HepG2 (cell line): ENCODE results near the gene SNED1. TPM values are rescaled to one million over a fixed set of nuclear protein-coding genes. Genes with fewer than 3 reads are reported as not detected.
A peak's percentile ranks its signal among the peaks of the same experiment; 100 is the strongest.

ENCODE experiments used
- CBX2 ChIP-seq, 2 experiments: fragments of 200-600 bp in 1 of 2; sonication (generic); formaldehyde crosslinking in 1 of 2; IDR thresholded peaks; 2 replicates each; pipeline versions ENCODE4 v1.7.0 to v1.8.1; 2018 to 2022; ENCODE audit warnings: low read depth in 2 of 2, low read length in 1 of 2, mild to moderate bottlenecking in 1 of 2, missing genetic modification reagents in 1 of 2
- DBP ChIP-seq: sonication (generic); formaldehyde crosslinking; IDR thresholded peaks from 2 replicates; pipeline ENCODE4 v1.4.0; 2020; ENCODE audit warnings: missing genetic modification reagents; ENCODE audit errors: not compliant biosample characterization
- DDIT3 ChIP-seq: sonication (generic); formaldehyde crosslinking; IDR thresholded peaks from 2 replicates; pipeline ENCODE4 v1.4.0; 2020; ENCODE audit warnings: mild to moderate bottlenecking, missing genetic modification reagents
- DR1 ChIP-seq: sonication (generic); formaldehyde crosslinking; IDR thresholded peaks from 2 replicates; pipeline ENCODE4 v1.8.0; 2021; ENCODE audit warnings: mild to moderate bottlenecking, missing genetic modification reagents, inconsistent platforms
- HNRNPH1 ChIP-seq: fragments of 200-400 bp; formaldehyde crosslinking; optimal IDR thresholded peaks from 2 replicates; pipeline ENCODE3; 2017; ENCODE audit warnings: mild to moderate bottlenecking, low read depth, low read length
- HOXA9 ChIP-seq: sonication (generic); formaldehyde crosslinking; IDR thresholded peaks from 2 replicates; pipeline ENCODE4 v1.8.1; 2022; ENCODE audit warnings: missing genetic modification reagents, mild to moderate bottlenecking, moderate library complexity, borderline replicate concordance
- IRF1 ChIP-seq: sonication (generic); formaldehyde crosslinking; IDR thresholded peaks from 2 replicates; pipeline ENCODE4 v1.4.0; 2020; ENCODE audit warnings: low read depth, mild to moderate bottlenecking, missing genetic modification reagents
- IRF2 ChIP-seq: IDR thresholded peaks from 2 replicates; pipeline ENCODE4 v1.6.1; 2018; ENCODE audit warnings: missing genetic modification reagents, missing compliant biosample characterization
- KLF12 ChIP-seq: sonication (generic); formaldehyde crosslinking; IDR thresholded peaks from 2 replicates; pipeline ENCODE4 v1.4.0; 2020; ENCODE audit warnings: missing genetic modification reagents, borderline replicate concordance
- MIER2 ChIP-seq: IDR thresholded peaks from 2 replicates; pipeline ENCODE4 v1.6.1; 2016; ENCODE audit warnings: missing biosample characterization, missing genetic modification reagents
- NFATC3 ChIP-seq: sonication (generic); formaldehyde crosslinking; IDR thresholded peaks from 2 replicates; pipeline ENCODE4 v1.5.1; 2020; ENCODE audit warnings: mild to moderate bottlenecking, missing genetic modification reagents
- ZC3H4 ChIP-seq: sonication (generic); formaldehyde crosslinking; IDR thresholded peaks from 2 replicates; pipeline ENCODE4 v1.4.0; 2020; ENCODE audit warnings: missing genetic modification reagents, borderline replicate concordance
- ZNF557 ChIP-seq: sonication (generic); formaldehyde crosslinking; IDR thresholded peaks from 2 replicates; pipeline ENCODE4 v1.4.0; 2020; ENCODE audit warnings: missing genetic modification reagents
- ZNF580 ChIP-seq: IDR thresholded peaks from 2 replicates; pipeline ENCODE4 v1.6.1; 2016; ENCODE audit warnings: low read depth, borderline replicate concordance
- ZNF816 ChIP-seq: sonication (generic); formaldehyde crosslinking; IDR thresholded peaks from 2 replicates; pipeline ENCODE4 v1.8.0; 2022; ENCODE audit warnings: missing genetic modification reagents, mild to moderate bottlenecking, borderline replicate concordance
- polyA plus RNA-seq, 8 experiments: library from polyadenylated mRNA; depleted of rRNA in 3 of 8; stranded (reverse) in 7 of 8; unstranded in 1 of 8; fragments of >200 nt; fragmentation: Illumina TruSeq in 4 of 8; extraction: Trizol in 4 of 8; gene quantifications; 2 replicates each; pipeline versions ENCODE4 v1.2.1 to v1.2.3, GENCODE V29; 2011 to 2016; ENCODE audit warnings: low read depth in 4 of 8, missing spikeins in 1 of 8, mixed read lengths in 1 of 8; ENCODE audit not compliant: insufficient read depth in 1 of 8
- total RNA-seq, 5 experiments: library from RNA; depleted of rRNA; stranded (reverse); fragments of >200 nt; fragmentation: Illumina TruSeq; extraction: Trizol; gene quantifications; 2 replicates each; pipeline ENCODE4 v1.2.3, GENCODE V29; 2016; ENCODE audit warnings: low read depth in 1 of 5
- TF ChIP-seq, protein P1 (sequence below): sonication (generic); formaldehyde crosslinking; IDR thresholded peaks from 2 replicates; pipeline ENCODE4 v1.8.0; 2022; ENCODE audit warnings: mild to moderate bottlenecking, missing genetic modification reagents, borderline replicate concordance
- TF ChIP-seq, protein P2 (sequence below): sonication (generic); formaldehyde crosslinking; IDR thresholded peaks from 2 replicates; pipeline ENCODE4 v1.4.0; 2020; ENCODE audit warnings: missing genetic modification reagents, borderline replicate concordance
- TF ChIP-seq, protein P3 (sequence below): sonication (generic); formaldehyde crosslinking; IDR thresholded peaks from 2 replicates; pipeline ENCODE4 v1.4.0; 2020; ENCODE audit warnings: mild to moderate bottlenecking, missing genetic modification reagents
- TF ChIP-seq, protein P4 (sequence below): sonication (generic); formaldehyde crosslinking; IDR thresholded peaks from 2 replicates; pipeline ENCODE4 v1.8.1; 2023; ENCODE audit warnings: mild to moderate bottlenecking, missing genetic modification reagents, borderline replicate concordance
- TF ChIP-seq, protein P5 (sequence below): sonication (generic); formaldehyde crosslinking; IDR thresholded peaks from 2 replicates; pipeline ENCODE4 v1.4.0; 2020; ENCODE audit warnings: mild to moderate bottlenecking, missing genetic modification reagents

Gene SNED1
- total and polyA plus RNA-seq, 2 of the 13 experiments (the other 11 are each of a cell fraction or from before 2014, with no cell fraction given), result 0.15 to 0.65 TPM

GRCh38 chr2:240966906-240967680, 31.3 kb upstream of the SNED1 start (continued):
- TF ChIP-seq HNRNPH1, result no peak
- no peak for TF ChIP-seq KLF12 (CRISPR knock-in tag)
- no peak for TF ChIP-seq DR1 (CRISPR knock-in tag)
- no peak for TF ChIP-seq ZNF816 (CRISPR knock-in tag)
- TF ChIP-seq, protein P1, sequence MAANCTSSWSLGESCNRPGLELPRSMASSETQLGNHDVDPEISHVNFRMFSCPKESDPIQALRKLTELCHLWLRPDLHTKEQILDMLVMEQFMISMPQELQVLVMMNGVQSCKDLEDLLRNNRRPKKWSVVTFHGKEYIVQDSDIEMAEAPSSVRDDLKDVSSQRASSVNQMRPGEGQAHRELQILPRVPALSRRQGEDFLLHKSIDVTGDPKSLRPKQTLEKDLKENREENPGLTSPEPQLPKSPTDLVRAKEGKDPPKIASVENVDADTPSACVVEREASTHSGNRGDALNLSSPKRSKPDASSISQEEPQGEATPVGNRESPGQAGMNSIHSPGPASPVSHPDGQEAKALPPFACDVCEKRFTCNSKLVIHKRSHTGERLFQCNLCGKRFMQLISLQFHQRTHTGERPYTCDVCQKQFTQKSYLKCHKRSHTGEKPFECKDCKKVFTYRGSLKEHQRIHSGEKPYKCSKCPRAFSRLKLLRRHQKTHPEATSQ (CRISPR knock-in tag), result no peak
- no peak for TF ChIP-seq IRF1 (CRISPR knock-in tag)
- TF ChIP-seq NFATC3 (CRISPR knock-in tag), result no peak
- TF ChIP-seq, protein P2, sequence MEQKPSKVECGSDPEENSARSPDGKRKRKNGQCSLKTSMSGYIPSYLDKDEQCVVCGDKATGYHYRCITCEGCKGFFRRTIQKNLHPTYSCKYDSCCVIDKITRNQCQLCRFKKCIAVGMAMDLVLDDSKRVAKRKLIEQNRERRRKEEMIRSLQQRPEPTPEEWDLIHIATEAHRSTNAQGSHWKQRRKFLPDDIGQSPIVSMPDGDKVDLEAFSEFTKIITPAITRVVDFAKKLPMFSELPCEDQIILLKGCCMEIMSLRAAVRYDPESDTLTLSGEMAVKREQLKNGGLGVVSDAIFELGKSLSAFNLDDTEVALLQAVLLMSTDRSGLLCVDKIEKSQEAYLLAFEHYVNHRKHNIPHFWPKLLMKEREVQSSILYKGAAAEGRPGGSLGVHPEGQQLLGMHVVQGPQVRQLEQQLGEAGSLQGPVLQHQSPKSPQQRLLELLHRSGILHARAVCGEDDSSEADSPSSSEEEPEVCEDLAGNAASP, result no peak
- TF ChIP-seq DBP (CRISPR knock-in tag), result no peak
- no peak for TF ChIP-seq ZNF580
- TF ChIP-seq ZC3H4, result no peak
- TF ChIP-seq, protein P3, sequence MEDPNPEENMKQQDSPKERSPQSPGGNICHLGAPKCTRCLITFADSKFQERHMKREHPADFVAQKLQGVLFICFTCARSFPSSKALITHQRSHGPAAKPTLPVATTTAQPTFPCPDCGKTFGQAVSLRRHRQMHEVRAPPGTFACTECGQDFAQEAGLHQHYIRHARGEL (CRISPR knock-in tag), result peak; percentile 76; the same call in 1 of the 2 replicates
- TF ChIP-seq DDIT3 (CRISPR knock-in tag), result no peak
- TF ChIP-seq CBX2 (IDR thresholded peaks at IDR 0.05; ENCODE audit: low read depth, low read length), result no peak
- no peak for TF ChIP-seq CBX2 (CRISPR knock-in tag; IDR thresholded peaks at IDR 0.05; ENCODE audit: low read depth)
- no peak for TF ChIP-seq HOXA9
- TF ChIP-seq IRF2 (CRISPR knock-in tag), result no peak
- no peak for TF ChIP-seq MIER2
- TF ChIP-seq, protein P4, sequence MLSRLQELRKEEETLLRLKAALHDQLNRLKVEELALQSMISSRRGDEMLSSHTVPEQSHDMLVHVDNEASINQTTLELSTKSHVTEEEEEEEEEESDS, result no peak
- TF ChIP-seq ZNF557 (CRISPR knock-in tag), result no peak
- TF ChIP-seq, protein P5, sequence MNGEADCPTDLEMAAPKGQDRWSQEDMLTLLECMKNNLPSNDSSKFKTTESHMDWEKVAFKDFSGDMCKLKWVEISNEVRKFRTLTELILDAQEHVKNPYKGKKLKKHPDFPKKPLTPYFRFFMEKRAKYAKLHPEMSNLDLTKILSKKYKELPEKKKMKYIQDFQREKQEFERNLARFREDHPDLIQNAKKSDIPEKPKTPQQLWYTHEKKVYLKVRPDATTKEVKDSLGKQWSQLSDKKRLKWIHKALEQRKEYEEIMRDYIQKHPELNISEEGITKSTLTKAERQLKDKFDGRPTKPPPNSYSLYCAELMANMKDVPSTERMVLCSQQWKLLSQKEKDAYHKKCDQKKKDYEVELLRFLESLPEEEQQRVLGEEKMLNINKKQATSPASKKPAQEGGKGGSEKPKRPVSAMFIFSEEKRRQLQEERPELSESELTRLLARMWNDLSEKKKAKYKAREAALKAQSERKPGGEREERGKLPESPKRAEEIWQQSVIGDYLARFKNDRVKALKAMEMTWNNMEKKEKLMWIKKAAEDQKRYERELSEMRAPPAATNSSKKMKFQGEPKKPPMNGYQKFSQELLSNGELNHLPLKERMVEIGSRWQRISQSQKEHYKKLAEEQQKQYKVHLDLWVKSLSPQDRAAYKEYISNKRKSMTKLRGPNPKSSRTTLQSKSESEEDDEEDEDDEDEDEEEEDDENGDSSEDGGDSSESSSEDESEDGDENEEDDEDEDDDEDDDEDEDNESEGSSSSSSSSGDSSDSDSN (CRISPR knock-in tag), result peak; percentile 36; the same call in 1 of the 2 replicates
